ENCODE results near the gene OBP2B.
A peak's percentile ranks its signal among the peaks of the same experiment; 100 is the strongest.
"Not testable (repeated sequence)": the region's sequence is repeated elsewhere in the genome, so short reads cannot be mapped to it uniquely, and the experiment has no call there.

OBP2B gene

DNA sequence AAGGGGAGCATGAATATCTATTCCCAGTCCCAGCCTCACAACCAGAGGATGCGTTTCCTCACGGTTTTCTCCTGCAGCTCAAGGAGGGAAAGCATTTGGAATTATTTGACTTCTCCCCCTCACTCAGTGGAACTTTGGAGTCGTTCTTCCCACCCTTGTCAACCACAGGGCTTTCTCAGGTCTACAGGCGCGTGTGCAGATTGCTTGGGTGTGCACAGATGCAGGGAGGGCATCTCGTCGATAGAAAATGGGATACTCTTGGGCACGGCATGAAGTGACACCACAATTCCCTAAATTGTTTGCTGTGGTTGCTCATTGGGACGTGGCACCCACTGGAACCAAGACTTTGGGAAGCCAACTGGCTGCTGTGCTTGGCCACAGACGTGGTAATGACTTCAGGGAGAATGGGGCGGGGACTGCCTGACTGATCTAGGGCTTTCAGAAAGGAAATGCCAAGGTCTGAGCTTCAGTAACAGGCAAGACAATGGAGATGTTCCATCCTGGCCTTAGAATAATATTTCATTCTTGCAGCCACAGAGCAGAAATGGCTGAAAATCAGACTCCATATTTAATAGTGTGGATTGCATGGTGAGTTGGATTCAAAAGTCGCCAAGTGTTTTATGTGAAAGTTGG, 12.2 kb upstream of the OBP2B start:
- no peak for DNase-seq

DNA sequence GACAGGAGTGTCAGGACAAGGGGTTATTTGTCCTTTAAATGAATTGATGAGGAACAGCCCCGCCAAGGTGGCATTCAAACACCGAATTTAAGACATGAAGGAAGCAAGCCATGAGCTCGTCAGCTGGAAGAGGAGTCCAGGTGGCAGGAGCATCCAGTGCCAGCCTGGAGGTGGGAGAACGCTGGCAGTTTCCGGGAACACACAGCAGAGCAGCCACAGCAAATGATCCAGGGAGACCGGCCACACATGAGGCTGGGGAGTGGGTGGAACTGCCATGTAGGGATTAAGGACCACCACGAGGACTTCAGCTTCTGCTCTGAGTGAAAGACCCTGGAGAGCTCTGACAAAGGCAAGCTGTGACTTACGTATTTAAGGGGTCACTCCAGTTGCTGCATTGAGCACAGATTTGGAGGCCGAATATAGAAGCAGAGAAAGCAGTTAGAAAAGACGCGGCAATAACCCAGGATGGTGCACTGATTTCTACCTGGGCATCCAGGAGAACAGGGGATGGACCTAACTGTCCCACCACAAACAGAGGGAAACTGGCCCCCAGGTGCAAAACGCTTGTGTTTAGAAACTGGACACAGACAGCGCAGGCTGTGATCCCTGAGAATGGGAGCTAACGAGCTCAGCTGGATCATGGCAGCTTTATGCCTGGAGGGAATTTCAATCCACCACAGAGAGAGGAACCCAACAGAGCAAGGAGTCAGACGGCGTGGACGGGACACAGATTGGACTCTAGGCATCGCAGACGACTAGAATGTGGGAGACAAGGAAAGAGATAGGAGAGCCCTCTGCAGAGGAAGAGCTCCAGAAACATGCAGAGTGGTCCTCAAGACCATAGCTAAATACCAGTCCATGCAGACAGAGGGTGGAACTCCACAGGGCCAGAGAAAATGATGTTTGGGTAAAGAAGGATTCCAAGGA, 9.3 kb upstream of the OBP2B start:
- not testable (repeated sequence) for DNase-seq

DNA sequence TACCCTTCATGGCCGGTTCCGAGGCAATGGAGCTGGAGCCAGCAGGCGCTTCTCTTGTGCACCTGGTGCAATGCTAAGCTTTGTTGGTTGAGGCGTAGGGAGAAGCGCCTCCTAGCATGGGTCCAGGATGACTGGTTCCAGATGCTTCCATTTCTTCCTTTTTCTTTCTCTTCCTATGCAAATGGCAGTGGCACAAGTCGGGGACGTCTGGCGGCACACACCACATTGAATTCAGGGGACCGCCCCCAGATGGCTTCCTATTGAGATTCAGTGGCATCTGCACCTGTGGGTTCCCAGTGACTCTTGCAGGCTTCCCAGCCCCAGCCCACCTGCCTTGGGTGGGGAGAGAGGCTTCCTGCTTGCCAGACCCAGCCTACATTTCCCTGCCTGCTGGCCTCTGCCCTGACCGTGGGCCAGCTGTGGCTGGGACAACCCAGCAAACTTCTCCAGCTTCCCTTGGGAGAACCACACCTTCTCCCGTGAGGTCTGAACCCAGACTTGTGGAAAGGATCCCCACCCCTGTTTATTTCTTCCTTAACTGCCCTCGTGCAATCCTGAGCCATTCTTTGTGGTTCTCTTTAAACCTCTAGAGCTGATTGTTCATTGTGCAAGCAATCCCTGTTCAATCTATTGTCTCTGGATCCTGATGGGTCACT, 8.4 kb upstream of the OBP2B start:
- DNase-seq = not testable (repeated sequence)

DNA sequence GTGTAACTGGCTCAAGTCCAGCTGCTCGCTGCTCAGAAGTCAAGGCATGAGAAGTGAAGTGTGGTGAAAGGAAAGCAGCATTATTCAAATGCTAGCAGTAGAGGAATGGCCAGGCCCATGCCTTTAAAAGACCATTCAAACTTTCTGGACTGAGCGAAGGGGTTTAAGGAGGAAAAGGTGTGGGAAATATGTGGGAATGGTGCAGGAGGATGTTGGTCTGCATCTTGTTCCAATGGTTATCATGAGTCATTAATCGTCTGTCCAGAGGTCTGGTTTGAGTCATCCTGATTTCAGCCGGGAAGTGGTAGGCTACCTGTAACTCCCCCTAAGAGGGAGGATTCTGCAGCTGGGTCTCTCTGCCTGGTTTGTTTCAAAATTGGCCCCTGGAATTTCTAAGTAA, 5.2 kb upstream of the OBP2B start:
- peak; percentile 66 for DNase-seq

DNA sequence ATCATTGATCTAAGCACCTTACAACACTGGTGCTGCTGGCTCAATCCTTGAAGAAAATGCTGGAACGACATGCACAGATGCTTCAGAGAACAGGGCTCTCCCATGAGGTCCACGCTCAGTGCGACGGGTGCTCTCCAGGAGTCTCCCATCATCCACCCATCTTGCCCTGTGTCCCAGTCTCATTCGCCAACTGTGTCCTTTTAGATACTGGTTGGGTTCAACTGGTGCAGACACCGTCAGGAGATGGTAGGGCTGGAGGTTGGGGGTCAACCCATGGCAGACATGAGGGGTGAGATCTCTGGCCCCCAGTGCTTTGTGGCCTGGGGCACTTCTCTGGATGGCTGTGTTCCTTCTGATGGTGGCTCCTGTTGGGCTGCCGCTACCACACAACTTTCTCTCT, 1.6 kb upstream of the OBP2B start:
- DNase-seq = no peak

DNA sequence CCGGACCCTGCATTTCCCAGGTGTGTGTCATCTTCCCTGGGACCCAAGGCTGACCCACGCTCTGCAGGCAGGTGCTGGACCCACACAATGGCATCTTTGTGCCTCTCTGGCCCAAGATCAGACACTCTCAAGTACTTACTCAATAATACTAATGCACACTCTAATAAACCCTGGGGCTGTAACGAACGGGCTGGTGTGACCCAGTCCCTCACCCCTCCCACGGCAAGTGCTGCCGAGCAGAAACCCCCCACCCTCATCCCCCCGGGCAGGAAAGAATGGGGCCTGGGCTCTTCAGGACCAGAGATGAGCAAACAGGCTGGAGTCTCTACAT, 1.1 kb upstream of the OBP2B start:
- peak; percentile 58 for DNase-seq

DNA sequence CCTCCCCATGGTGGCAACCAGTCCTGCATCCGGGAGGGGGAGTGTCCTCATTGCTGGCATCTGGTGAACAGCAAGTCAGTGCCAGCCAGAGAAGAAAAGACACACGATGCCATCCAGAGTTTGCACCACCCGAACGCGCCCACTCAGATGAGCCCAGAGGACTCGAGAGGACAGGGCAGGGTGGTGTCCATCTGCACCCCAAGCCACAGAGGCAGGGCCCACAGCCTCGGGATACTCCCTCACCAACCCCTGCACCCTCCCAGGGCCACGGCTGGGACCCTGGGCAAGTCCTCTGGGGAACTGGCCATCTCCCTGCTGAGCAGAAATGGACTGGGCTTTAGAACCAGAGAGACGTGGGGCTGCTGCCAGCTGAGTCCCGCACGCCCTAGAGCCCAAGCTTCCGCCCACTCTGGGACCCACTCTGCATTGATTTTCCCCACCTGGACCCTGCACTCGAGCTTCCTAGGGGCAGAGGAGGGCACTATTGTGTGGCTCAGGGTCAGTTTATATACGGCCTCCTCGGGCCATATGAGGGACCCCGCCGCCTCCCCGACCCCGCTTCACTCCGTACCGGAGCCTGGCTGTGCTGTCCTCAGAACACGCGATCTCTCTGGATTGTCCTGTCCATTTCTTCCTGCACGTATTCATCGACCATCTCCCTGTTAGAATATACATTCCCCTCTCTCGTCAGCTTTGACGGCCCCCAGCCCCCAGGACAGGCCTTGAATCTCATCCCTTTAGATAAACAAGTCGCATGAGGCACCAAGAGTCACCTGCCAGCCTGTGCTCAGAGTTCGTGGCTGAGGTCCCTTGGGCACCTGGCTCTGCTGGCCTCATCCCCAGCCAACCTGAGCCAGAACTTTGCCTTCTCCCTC, 514 bp upstream of the OBP2B start:
- DNase-seq = not testable (repeated sequence)

DNA sequence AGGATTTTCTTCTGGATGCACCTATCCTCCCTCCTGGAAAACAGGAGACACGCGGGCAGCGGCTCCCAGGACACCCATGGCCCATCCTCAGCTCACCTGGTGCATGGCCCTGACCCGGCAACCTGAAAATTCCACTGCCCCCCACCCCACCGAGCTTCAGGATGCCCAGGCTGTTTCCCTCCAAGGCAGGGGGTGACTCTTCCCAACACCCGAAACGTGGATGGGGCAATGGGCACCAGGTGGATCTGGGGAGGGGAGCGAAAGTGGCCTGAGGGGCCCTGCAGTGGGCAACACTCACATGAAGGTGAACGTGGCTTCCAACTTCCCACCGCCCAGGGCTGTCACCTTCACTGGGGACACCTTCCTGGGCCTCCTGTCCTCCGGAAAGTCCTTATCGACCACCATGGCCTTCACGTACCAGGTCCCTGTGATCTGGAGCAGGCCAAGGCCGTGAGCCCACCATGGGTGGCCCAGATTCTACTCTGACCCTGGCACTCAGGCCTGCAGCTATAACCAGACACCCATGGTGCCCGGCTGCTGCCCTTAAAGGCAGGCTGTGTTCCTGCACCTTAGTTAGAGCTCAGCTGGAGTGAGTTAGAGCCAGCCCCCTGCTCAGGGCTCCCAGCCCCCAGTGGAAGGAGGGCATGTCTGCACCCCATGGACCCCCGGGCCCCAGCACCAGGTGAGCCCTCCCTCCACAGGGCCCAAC, 725 bp downstream of the OBP2B start:
- DNase-seq = not testable (repeated sequence)

DNA sequence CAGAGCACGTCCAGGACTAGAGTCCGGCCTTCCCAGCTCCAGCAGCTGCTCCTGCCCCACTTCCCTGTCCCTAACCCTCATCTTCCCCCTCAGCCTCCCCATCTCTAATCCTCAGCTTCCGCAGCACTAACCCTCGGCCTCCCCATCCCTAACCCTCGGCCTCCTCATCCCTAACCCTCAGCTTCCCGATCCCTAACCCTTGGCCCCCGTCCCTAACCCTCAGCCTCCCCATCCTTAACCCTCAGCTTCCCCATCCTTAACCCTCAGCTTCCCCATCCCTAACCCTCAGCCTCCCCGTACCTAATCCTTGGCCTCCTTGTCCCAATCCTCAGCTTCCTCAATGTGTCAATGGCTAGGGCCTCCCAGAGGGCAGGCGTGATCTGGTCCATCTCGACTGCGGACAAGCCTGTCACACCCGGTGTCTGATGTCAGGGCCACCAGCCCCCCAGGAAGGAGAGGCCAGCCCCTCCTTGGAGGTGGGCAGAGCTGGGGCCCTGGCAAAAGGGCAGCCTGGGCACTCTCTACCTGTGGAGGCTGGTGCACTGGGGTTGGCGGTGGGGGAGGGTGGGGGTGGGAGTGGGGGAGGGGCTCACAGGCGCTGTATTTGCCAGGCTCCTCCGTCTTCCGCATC, 1.4 kb downstream of the OBP2B start:
- no peak for DNase-seq

DNA sequence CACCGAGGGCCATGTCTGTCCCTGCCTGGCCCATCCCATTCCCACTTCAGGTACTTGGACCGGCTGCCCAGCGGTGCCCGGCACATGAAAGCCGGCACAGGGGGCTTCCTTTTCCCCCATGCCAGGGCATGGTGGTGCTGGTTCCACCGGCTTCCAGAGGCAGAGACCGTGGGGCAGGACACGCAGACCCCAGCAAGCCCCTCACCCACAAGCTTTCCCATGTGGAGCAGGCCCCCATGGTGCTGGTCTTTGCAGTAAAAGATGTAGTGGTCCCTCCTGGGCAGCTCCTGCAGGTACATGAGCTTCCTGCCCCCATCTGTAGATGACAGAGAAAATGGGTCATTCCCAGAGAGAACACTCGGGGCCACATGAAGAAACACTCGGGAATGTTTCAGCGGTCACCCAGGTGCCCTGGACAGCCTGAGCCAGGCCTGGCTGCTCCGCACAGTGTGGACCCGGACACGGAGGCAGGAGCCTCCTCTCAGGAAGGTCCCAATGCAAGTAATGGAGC, 2.0 kb downstream of the OBP2B start:
- no peak for DNase-seq

DNA sequence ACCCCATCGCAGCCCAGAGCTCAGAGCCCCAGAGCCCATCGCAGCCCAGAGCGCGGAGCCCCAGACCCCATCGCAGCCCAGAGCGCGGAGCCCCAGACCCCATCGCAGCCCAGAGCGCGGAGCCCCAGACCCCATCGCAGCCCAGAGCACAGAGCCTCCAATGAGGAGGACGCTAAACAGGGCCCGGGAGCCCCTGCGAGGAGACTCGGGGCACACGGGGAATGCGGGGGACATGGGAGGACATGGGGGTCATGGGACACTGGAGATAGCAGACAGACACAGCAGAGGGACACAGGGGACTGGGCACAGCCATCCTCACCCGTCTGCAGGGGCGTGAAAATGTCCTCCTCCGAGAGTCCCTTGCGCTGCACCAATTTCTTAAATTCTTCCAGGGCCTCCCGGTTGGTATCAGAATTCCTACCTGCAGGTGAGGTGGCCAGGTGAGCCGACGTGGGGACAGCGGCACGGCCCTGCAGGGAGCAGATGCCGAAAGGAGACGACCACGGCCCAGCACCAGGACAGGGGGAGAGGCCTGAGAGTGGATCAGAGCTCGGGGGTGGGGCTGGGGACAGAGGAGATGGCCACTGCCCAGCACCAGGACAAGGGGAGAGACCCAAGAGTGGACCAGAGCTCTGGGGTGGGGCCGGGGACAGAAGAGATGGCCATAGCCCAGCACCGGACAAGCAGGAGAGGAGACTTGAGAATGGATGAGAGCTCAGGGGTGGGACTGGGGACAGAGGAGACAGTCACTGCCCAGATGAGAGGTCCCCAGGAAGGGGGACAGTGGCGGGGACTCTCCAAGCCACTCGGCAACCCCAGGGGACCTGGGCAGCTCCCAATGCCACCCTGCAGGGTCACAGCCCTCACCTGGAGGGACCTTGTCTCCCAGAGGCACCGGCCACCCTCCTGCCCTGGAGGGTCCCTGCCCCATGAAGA, 2.8 kb downstream of the OBP2B start:
- DNase-seq = no peak

DNA sequence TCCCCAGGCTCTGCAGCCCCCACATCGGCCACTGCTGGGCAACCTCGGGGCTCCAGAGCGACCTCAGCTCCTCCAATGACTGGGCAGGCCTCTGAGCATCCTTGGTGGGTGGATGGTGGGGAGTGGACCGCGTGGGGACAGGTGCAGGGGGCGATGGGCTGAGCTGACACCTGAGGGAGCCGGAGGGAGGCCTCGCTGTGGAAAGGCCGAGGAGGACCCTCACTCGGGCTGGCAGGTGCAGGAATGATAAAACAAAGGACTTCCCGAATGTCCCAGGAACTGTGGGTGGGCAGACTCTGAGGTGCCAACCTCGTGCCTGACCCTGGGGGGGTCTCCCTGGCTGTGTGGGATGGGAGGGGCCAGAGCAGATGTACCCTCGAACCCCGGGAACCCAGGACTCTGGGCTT, 3.6 kb downstream of the OBP2B start:
- DNase-seq = not testable (repeated sequence)

DNA sequence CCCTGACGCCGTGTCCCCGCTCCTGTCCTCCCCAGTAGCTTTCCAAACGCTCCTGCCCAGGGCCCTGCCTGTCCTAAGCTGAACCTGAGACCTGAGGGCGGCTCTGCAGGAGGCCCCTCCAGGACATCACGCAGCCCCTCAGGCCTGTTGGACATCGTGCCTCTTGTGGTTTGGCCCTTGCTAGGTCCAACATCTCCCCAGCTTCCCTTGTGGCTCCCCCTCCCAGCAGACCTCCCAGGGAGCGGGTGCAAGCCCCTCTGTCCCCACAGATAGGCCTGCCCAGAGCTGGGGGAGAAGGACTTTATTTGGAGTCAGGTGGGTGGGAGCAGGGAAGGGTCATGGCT, 4.1 kb downstream of the OBP2B start:
- DNase-seq = no peak

DNA sequence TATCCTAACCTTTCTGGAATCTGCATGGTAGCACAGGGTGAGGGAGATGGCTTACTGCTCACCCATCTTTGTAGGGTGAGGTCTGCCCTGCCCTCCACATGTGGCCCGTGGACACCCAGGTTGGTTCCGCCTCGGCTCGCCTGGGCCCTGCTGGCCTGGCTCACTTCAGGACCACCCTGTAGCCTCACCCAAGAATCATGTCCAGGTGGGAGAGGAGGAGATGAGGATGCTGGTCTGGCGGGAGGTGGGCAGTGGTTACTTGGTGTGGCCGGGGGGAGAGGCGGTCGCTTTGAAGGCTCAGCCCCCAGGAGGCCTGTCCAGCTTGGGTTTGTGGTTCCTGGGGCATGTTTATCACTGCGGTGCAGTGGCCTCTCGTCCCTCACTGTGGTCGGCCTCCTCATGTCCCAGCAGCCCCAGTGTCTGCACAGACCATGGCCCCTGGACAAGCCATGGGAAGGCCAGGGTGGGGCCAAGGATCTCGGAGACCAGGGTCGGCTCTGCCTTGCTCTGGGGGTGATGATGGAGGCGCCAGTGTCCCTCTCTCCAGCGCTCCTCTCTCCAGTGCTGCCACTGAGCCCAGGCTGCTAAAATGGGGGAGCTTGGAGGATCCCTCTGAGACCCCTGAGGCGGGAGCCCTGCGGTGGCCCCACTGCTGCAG, 4.6 kb downstream of the OBP2B start:
- DNase-seq = no peak

DNA sequence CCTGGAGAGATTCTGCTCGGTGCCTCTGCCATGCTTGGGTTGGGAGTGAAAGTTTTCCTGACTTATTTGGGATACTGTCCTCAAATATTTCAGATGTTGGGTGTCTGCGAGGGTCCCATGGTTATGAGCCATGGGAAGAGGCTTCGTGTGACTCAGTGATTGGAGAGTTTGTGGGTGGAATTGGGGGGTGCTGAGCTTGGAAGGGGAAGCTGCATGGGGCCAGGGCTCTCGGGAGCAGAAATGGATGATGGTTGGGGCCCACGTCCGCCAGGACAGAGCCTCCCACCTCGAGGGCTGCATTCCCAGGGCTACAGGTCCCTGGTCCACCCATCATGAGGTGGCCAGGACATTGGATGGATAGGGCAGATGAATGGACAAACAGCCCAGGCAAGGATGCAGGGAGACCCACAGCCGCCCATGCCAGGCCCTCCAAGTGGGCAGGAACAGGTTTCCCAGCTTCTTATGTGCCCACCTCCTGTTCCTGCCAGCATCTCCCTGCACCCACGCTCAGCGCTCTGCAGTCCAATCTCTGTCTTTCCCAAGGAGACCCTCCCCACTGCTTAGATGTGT, 5.5 kb downstream of the OBP2B start:
- no peak for DNase-seq

DNA sequence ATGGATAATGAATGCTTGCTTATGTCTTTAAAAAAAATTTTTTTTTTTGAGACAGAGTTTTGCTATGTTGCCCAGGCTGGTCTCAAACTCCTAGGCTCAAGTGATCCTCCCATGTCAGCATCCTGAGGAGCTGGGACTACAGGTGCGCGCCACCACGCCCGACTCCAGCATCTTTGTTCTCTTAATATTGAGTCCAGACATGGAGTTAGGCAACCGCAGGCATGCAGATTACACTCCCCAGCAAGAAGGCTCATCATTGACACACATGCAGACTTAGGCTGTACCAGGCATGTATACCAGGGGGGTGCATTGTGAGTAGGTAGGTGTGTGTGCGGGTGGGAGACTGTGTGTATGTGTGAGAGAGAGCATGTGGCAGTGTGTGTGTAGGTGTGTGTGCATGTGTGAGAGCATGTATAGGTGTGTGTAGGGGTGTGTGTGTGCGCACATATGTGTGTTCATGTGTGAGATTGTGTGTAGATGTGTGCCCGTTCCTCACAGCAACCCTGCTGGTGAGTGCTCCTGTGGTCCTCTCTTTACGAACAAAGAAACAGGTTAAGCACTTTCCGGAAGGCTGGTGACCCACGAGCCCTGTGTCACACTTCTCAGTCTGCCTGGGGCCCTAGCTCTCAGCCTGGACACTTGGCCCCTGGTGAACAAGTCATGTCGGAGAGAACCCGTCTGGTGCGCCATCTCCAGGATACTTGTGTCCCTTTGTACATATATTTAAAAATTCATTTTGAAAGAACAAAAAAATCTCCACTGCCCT, 6.2 kb downstream of the OBP2B start:
- DNase-seq = no peak

DNA sequence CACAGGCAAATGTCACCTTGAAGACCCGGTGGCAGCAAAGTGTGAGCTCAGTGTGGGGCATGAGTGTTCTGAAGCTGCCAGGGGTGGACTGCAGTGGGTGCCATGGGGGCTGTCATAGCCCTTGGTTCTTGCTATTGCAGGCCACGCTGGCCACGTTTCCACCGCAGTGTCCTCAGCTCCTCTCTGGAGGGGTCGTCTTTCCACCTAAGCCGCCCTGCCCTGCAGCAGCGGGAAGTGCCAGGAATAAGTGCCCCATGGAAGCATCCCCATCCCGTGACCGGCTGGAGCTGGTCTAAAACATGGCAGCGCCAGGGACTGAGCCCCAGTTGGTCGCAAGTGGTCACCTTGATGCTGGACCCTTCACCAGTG, 6.9 kb downstream of the OBP2B start:
- no peak for DNase-seq

DNA sequence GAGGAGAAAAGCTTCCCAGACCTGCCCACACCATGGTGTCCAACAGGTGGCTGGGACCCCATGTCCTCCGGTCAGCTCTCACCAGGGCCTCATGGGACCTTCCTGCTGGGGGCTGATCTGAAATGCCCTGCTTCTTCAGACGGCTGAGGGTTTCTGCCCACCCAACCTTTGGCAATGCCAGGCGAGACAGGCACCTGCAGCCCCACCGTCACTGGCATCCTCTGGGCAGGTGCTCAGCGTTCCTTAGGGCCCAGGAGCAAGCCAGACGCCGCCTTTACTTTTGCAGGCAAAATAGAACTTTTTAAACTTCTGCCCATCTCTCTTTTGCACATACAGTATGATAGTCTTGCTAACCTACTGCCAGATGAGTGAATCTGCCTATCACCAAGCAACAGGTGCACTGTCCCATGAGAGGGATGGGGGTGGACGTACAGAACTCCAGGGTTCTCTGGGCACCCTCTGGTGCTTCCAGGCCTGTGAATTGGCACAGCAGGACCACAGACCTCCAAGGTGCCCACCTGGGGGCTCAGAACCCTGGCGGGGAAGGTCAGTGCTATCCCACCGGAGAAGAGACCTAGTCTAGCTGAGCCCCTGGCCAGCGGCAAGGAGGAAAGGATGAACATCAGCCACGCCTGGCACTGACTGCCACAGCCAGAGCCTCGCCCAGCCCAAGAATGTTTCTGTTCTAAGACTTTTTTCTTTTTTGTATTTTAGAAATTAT, 7.5 kb downstream of the OBP2B start:
- DNase-seq = no peak
